IPS DF 4.7 (cell line): ENCODE data around the gene SLC35A1.

Source experiments
- DNase-seq: peaks from one replicate; pipeline ENCODE4 v3.0.0-alpha.2; 2013; ENCODE audit warnings: low spot score; ENCODE audit errors: extremely low read depth

Gene SLC35A1

GRCh38 chr6:87529221-87529620 is 56.4 kb downstream of the SLC35A1 start:
- no peak for DNase-seq

GRCh38 chr6:87534377-87535047 is 61.7 kb downstream of the SLC35A1 start:
- no peak for DNase-seq

- DNase-seq = no peak
Measured at GRCh38 chr6:87538510-87539260, 65.9 kb downstream of the SLC35A1 start.

GRCh38 chr6:87539554-87539953 is 66.8 kb downstream of the SLC35A1 start:
- DNase-seq = no peak

GRCh38 chr6:87540539-87540938 is 67.8 kb downstream of the SLC35A1 start:
- DNase-seq = no peak

GRCh38 chr6:87541041-87541440 is 68.3 kb downstream of the SLC35A1 start:
- DNase-seq = no peak

- DNase-seq = no peak
Measured at GRCh38 chr6:87541744-87542143, 69.0 kb downstream of the SLC35A1 start.

- DNase-seq = no peak
Measured at GRCh38 chr6:87543696-87544473, 71.1 kb downstream of the SLC35A1 start.

- DNase-seq = no peak
Measured at GRCh38 chr6:87544474-87544735, 71.6 kb downstream of the SLC35A1 start.

- DNase-seq = no peak
Measured at GRCh38 chr6:87551799-87552198, 79.0 kb downstream of the SLC35A1 start.

- DNase-seq = no peak
Measured at GRCh38 chr6:87553159-87553765, 80.5 kb downstream of the SLC35A1 start.

GRCh38 chr6:87555506-87555905 is 82.7 kb downstream of the SLC35A1 start:
- no peak for DNase-seq

GRCh38 chr6:87558446-87558845 is 85.7 kb downstream of the SLC35A1 start:
- DNase-seq = no peak

- no peak for DNase-seq
Measured at GRCh38 chr6:87561017-87561416, 88.2 kb downstream of the SLC35A1 start.
